Skeletal muscle cell (primary cell): Measurements from ENCODE around the gene CLCN4.

Source experiments
- DNase-seq: peaks from one replicate; pipeline ENCODE4 v3.0.0-alpha.2; 2010; ENCODE audit warnings: low read depth
- H3K4me3 ChIP-seq: 2 replicates; pipeline ENCODE4 v1.5.1; 2011; ENCODE audit warnings: low read depth, mild to moderate bottlenecking, control low read depth, low read length, moderate library complexity

The CLCN4 gene

DNA sequence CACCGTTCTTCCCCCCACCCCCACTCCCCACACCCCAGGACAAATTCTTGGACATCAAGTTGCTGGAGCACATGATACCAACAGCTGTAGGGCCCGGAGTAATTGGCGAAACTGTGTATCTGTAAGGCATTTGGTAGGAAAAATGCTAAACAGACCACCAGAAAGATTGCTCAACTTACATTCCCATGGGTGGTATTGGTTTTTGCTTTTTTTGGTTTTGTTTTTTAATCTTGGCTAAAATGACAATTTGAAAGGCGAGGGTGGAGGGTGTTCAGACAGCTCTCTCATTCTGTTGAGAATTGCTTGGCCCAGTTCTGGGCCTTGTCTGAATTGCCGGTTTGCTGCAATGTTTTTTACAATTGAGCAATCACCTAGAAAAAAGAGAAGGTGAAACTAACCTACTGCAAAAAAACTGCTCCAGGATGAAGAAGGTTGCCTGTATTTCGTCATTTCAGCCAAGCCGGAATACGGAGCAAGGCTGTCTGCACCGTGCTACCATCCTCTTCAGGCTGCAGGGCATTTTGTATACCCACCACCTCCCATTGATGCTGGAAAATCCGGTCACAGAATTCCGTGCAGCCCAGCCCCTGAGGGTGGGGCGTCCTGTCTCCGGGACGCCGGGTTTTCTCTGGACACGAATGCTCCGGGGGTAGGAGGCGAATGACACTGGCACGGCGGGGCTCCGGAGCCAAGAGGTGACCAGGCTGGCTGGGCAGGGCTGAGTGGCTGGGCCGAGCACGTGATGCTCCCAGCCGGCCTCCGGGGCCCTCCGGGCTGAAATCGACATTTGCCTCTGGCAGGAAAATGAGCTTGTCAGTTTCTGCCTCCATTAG is at the start of gene CLCN4:
CLCN4 (plus strand) TSS at position 777 of the 833 bp plus-strand sequence. CDS start 28,058 bp downstream, outside the sequence.
- peak within 1 kb of the TSS; percentile 36 for H3K4me3 ChIP-seq
- DNase-seq, result peak; percentile 29

DNA sequence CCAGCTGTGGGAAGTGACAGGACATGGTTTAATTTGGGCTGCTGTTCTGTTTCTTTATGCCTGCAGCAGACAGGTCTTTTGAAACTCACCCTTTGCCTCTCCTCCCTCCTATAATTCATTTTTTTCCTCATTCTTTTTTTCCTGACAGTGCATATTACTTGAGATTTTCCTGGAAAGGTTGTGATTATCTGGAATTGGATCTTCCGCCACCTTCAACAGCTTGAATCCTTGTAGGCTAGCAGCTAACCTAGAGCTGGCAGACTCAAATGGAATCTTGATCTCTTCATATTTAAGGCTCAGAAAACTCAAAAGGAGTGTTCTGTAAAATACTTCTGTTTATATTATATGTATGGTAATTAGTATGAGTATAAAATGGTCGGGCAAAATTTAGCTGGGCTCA is 49.3 kb upstream of the CLCN4 start:
- H3K4me3 ChIP-seq, result no peak overlapping the region
- no peak for DNase-seq

GRCh38 chrX:10108288-10108687 is 48.5 kb upstream of the CLCN4 start:
- no peak overlapping the region for H3K4me3 ChIP-seq
- no peak for DNase-seq

DNA sequence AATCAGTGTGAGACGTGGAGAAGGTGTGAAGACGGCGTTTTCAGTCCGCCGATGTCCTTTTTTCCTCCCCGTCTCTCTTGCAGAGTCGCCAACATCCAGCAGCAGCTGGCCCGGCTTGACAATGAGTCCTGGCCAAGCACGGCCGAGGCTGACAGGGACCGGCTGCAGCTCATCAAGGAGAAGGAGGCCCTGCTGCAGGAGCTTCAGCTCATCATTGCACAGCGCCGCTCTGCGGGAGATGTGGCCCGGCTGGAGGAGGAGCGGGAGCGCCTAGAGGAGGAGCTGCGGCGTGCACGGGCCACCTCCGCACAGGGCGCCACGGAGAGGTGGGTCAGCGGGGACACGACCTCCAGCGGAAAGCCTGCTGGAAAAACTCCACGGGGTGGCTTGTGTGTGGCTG is 47.1 kb upstream of the CLCN4 start:
- no peak overlapping the region for H3K4me3 ChIP-seq
- DNase-seq, result no peak

- H3K4me3 ChIP-seq, result no peak overlapping the region
- no peak for DNase-seq
These were observed 46.3 kb upstream of the CLCN4 start for GRCh38 chrX:10110316-10110935.

GRCh38 chrX:10110984-10111363 is 45.8 kb upstream of the CLCN4 start:
- H3K4me3 ChIP-seq, result no peak overlapping the region
- no peak for DNase-seq

- no peak overlapping the region for H3K4me3 ChIP-seq
- DNase-seq, result no peak
These were observed 45.2 kb upstream of the CLCN4 start for GRCh38 chrX:10111364-10112148.

DNA sequence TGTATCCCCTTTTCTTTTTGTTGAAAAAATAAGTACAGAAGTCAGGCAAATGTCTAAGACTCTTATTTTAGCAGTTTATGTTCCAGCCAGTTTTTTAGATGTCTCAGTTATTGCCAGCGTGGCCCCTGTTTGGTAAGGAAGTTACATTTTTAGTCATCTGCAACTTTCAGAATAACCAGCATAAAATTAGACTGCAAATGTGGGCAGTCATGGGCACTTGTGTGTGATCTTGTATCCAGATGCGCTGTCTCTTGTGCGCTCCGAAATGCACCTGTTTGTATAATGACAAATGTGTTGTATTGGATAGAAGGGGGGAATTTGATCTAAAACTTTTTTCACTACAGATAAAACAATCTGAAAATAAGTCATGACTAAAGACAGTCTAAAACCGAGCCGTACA is 44.3 kb upstream of the CLCN4 start:
- no peak for DNase-seq

DNA sequence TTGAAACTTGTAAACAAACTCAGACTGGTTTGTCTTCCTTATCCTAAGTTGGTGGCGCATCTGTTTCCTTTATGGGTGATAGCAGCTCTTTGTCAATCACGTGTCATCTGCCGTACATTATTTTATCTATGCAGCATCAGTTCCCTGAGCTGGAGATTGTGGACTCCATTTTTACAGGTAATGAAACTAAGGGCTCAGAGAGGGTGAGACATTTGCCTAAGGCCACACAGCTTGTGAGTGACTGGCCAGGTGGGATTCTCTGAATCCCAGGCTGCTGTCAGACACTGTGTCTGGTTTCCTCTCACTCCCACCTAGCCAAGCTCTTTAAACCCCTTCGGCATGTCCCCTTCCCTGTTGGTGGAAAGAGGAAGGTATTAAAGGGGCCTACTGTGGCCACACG is 41.7 kb upstream of the CLCN4 start:
- no peak overlapping the region for H3K4me3 ChIP-seq
- no peak for DNase-seq

More for the DNA sequence above, 44.3 kb upstream of the CLCN4 start:
- H3K4me3 ChIP-seq, result no peak overlapping the region

DNA sequence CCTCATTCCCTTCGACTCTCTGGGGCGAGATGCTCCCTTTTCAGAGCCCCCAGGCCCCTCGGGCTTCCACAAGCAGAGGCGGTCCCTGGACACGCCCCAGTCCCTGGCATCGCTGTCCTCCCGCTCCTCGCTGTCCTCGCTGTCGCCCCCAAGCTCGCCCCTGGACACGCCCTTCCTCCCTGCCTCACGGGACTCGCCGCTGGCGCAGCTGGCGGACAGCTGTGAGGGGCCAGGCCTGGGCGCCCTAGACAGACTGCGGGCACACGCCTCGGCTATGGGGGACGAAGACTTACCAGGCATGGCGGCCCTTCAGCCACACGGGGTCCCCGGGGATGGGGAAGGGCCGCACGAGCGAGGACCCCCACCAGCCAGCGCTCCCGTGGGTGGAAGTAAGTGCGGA is 39.5 kb upstream of the CLCN4 start:
- H3K4me3 ChIP-seq, result no peak overlapping the region
- DNase-seq, result no peak

DNA sequence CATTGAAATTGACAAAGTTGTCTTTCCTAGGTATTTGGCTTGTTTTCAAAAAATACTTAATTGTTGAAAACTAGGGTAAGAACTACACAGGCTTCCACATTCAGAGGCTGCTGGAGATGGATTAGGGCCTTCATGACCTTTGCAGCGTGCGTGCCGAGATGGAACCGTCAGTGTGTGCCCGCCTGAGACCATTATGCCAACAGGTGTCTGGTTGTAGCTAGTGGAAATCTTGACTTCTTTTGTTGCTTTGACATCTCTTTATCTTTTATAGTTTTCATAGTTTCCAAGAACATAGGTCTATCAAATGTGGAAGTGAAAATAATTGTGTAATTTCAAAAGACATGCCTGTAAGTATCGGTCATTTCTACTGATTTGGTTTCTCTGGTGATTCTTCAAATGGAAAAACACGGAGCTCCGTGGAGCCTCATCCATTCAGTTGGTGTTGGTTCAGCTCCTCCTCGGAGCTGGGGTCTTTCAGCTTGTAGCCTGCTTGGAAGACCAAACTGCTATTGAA is 38.9 kb upstream of the CLCN4 start:
- no peak for DNase-seq
- no peak overlapping the region for H3K4me3 ChIP-seq

- no peak for DNase-seq
These were observed 38.2 kb upstream of the CLCN4 start for GRCh38 chrX:10118530-10118929.

DNA sequence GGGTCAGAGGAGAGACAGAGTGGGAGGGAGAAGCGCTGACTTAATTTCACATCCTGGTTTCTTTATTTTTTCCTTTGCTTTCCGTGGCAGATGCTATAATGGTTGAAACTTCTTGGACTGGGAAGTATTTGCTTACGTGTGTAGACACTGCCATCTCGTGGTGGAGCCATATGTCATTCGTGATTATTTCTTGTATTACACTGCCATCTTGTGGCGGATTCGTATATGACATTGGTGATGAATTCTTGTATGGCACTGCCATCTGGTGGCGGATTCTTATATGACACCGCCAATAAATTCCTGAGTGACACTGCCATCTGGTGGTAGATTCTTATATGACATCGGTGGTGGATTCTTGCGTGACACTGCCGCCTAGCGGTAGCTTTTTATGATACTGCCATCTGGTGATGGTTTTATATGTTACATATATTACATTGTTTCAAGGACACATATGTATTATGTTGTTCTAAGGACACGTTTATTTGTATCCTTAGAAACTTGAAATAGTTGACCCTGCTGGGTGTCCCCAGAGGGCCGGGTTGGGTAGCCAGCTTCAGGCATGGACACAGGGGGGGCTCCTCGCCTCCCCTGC is 37.3 kb upstream of the CLCN4 start:
- H3K4me3 ChIP-seq, result no peak overlapping the region

More at GRCh38 chrX:10118530-10118929, 38.2 kb upstream of the CLCN4 start:
- no peak overlapping the region for H3K4me3 ChIP-seq

DNA sequence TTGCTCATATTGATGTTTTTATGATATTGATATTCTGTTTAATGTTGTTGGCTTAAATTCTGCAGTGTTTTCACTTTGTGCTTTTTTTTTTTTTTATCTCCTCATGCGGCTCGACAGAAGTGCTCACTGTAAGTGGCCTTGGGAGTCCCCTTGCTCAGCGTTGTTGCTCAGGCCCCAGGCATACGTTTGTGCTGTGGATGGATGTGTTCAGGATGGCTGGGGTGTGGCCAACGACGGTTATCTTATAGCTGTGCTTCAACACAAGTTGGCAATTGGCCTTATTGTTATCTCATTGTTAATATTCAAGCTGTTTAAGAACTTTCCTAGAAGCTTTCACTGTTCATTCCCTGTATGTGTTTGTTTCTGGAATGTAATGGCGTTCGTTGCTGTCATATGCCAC is 36.4 kb upstream of the CLCN4 start:
- H3K4me3 ChIP-seq, result no peak overlapping the region
- no peak for DNase-seq

More for the DNA sequence above, 37.3 kb upstream of the CLCN4 start:
- DNase-seq, result peak; percentile 49

- no peak overlapping the region for H3K4me3 ChIP-seq
- DNase-seq, result no peak
These were observed 35.9 kb upstream of the CLCN4 start for GRCh38 chrX:10120828-10121227.

GRCh38 chrX:10121787-10122186 is 35.0 kb upstream of the CLCN4 start:
- DNase-seq, result no peak
- no peak overlapping the region for H3K4me3 ChIP-seq

GRCh38 chrX:10124506-10125247 is 32.1 kb upstream of the CLCN4 start:
- H3K4me3 ChIP-seq, result no peak overlapping the region
- no peak for DNase-seq

- no peak for DNase-seq
- H3K4me3 ChIP-seq, result no peak overlapping the region
These were observed 31.5 kb upstream of the CLCN4 start for GRCh38 chrX:10125248-10125615.

GRCh38 chrX:10126044-10126443 is 30.7 kb upstream of the CLCN4 start:
- H3K4me3 ChIP-seq, result no peak overlapping the region
- no peak for DNase-seq
